Heart right ventricle (tissue), 16 donors: ENCODE measurements around the gene UBE3B. TPM values are rescaled to one million over a fixed set of nuclear protein-coding genes. Genes with fewer than 3 reads are reported as not detected.
"Not testable (repeated sequence)": the region's sequence is repeated elsewhere in the genome, so short reads cannot be mapped to it uniquely, and the experiment has no call there.

Source experiments
- ATAC-seq, 8 donors: fragments of 200-7000 bp; cut with Tn5 transposase; one replicate each; pipeline ENCODE4 v1.9.1; 2020; ENCODE audit warnings: mild to moderate bottlenecking in 8 of 8, moderate library complexity in 8 of 8, moderate number of reproducible peaks in 1 of 8
- DNase-seq, 2 donors: peaks; one replicate each; pipeline ENCODE4 v3.0.0-alpha.2; 2020
- H3K27ac ChIP-seq, 10 donors: fragments of 200-600 bp; sonication (generic) in 2 of 10; one replicate each; pipeline versions ENCODE4 v1.5.0 to v1.8.0; 2020 to 2022; ENCODE audit warnings: mild to moderate bottlenecking in 3 of 10
- H3K27me3 ChIP-seq, 7 donors: fragments of 200-600 bp; one replicate each; pipeline ENCODE4 v1.8.0; 2021 to 2022; ENCODE audit warnings: mild to moderate bottlenecking in 2 of 7
- H3K36me3 ChIP-seq, 9 donors: fragments of 200-600 bp; sonication (generic) in 1 of 9; one replicate each; pipeline versions ENCODE4 v1.5.0 to v1.8.0; 2020 to 2022; ENCODE audit warnings: mild to moderate bottlenecking in 2 of 9
- H3K4me1 ChIP-seq, 9 donors: fragments of 200-600 bp; sonication (generic) in 1 of 9; one replicate each; pipeline versions ENCODE4 v1.5.0 to v1.8.0; 2020 to 2022; ENCODE audit warnings: mild to moderate bottlenecking in 4 of 9
- H3K4me3 ChIP-seq, 10 donors: fragments of 200-600 bp; sonication (generic) in 2 of 10; one replicate each; pipeline versions ENCODE4 v1.5.0 to v1.8.0; 2020 to 2022; ENCODE audit warnings: mild to moderate bottlenecking in 7 of 10, moderate library complexity in 2 of 10
- H3K9me3 ChIP-seq, 11 donors: fragments of 200-600 bp in 10 of 11; sonication (generic) in 2 of 11; one replicate each; pipeline versions ENCODE4 v1.5.0 to v1.8.0; 2013 to 2022; ENCODE audit warnings: mild to moderate bottlenecking in 2 of 11, control low read depth in 1 of 11, moderate library complexity in 1 of 11
- WGBS, 2 donors: extraction: QIAGEN DNeasy Blood & Tissue Kit; methylation state at CpG; one replicate each; pipeline ENCODE4 v1.1.7; 2013; ENCODE audit warnings: inconsistent platforms in 1 of 2; 5-methylcytosine and 5-hydroxymethylcytosine counted together
- intact Hi-C, 10 donors: fragments of 100-400 bp; cut with DNase I; formaldehyde crosslinking; loops; one replicate each; pipeline versions ENCODE4 v1.11.1 to v1.14.2; 2022
- polyA plus RNA-seq, 2 donors: library from polyadenylated mRNA; stranded (reverse); fragments of 200-250 nt; gene quantifications; one replicate each; pipeline ENCODE4 v1.2.3, GENCODE V29; 2013
- total RNA-seq, 10 donors: library from RNA; stranded (reverse); fragmentation: NEBNext Ultra II Directional in 3 of 10; extraction: Animal tissue kit (Norgen Biotek cat#: 25700) in 3 of 10; gene quantifications; one replicate each; pipeline versions ENCODE4 v1.2.1 to v1.2.4, GENCODE V29; 2021 to 2023
- TF ChIP-seq, protein P1 (sequence below), 9 donors: fragments of 200-600 bp; sonication (generic) in 2 of 9; IDR thresholded peaks; one replicate each; pipeline versions ENCODE4 v1.5.0 to v1.8.0; 2021 to 2022; ENCODE audit warnings: antibody characterized with exemption in 9 of 9, mild to moderate bottlenecking in 5 of 9, moderate library complexity in 1 of 9
- donor health status: Arrhythmogenic right ventricular cardiomyopathy.
- donor health status: ischemic (EF 13 %, LVEDD 7.1; RV severe dilation, severe dysfunction).
- donor health status: healthy with polysubstance abuse.
- donor health status: DM: no; HTN: yes; CAD: no.
- donor health status: DM: no; HTN: no; CAD: no.
- donor health status: ischemic (EF 25% LVEDD 6.9; RV normal size, moderate dysfunction).
- donor health status: ischemic (EF 25% LVEDD 5.7; RV mildly dilated, moderate dysfunction).
- donor health status: healthy.
- donor health status: DM: yes; HTN: yes; CAD: no.
- donor health status: Ischemic cardiomyopathy.
- donor health status: ischemic (EF 35%, LVEDD 5.7; RV mildly dilated, moderate dysfunction).
- donor health status: nonischemic (EF 11% LVEDD 7.7; RV severe dilation, severe dysfunction).
- donor health status: DM: yes; HTN: yes; CAD: no.
- donor health status: PGD.
- donor health status: ischemic (EF 29% LVEDD 5.4; RV normal size, mild dysfunction).
- donor health status: nonischemic (EF 23%, LVEDD 6.1; RV moderate dilation, normal function).

The UBE3B gene
- total and polyA plus RNA-seq, 12 donors = 13.7 to 58.8 (median 55.5) TPM

DNA sequence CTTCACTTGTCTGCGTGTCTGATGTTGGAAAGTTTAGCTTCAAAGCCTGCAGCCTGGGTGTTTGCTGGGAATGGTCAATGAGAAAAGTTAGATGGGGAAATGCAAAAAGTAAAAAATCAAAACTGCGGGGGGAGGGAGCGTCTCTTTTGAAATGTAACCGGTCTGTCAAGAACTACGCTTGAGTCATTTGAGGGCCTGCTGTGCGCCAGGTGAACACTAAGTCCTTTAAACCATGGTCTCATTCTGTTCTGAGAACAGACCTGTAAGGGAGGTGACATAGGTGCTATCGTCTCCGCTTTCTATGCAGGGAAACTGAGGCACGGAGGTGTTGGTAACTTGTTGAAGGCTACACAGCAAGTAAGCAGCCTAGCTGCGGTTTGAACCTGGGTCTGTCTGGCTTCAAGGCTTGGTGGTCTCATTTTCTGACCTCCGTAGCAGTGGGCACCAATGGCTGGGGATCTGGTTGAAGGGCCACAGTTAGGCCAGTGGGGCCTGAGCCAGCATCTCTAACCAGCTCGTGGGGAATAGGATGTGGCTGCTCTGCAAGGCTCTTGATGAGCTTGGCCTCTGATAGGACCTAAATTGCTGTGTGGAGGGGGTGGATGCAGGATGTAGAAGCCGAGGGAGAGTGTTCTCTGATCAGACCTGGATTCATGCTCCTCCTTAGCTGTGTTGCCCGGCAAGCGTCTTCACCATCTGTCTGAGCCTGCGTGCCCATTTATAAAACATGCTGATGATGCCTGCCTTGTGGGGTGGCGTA lies 41.8 kb upstream of the UBE3B start:
- H3K36me3 ChIP-seq = peaks cover 0 to 7% (median 0%) of the 10 kb centered on the region in 9 donors
- 80 to 81% methylated on average over 17 of the region's 17 CpGs for WGBS, 2 donors

DNA sequence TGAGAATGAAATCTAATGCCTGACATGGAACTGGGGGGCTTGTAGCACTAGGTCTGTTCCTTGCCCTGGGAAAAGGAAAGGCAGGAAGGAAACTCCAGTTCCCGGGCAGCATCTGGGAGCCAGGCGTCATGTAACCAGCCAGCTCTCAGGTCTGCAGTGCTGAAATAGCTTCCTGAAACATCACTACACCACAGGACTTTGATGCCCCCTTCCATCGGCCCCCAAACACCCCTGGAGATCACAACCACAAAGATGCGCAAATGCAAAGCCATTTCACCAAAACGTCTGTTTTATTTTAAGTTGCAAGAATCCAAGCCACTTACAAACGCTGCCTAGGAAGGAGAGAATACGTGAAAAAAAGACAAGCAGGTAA lies 41.3 kb upstream of the UBE3B start:
- Histone ChIP-seq H3K27me3 (no peaks in the 10 kb centered on the region), H3K36me3 (peaks cover 0 to 7% (median 0%) of the 10 kb centered on the region in 9 donors), H3K27ac (peak overlapping the region in 3 of 10 donors; percentile 20 to 32 (median 29)), H3K4me3 (no peak overlapping the region), H3K9me3 (no peaks in the 10 kb centered on the region), H3K4me1 (peaks cover 0 to 34% (median 12%) of the 10 kb centered on the region in 9 donors)
- no peak for DNase-seq
- intact Hi-C loops = loop anchor here in 3 of 10 donors (5.0 to 10.0 kb wide), 3 partner anchors 41 to 339 kb away; partner anchors contain the start of genes KCTD10 (in 1 of the 3) and UBE3B (in 1 of the 3)
- no peak for ATAC-seq
- TF ChIP-seq, protein P1, sequence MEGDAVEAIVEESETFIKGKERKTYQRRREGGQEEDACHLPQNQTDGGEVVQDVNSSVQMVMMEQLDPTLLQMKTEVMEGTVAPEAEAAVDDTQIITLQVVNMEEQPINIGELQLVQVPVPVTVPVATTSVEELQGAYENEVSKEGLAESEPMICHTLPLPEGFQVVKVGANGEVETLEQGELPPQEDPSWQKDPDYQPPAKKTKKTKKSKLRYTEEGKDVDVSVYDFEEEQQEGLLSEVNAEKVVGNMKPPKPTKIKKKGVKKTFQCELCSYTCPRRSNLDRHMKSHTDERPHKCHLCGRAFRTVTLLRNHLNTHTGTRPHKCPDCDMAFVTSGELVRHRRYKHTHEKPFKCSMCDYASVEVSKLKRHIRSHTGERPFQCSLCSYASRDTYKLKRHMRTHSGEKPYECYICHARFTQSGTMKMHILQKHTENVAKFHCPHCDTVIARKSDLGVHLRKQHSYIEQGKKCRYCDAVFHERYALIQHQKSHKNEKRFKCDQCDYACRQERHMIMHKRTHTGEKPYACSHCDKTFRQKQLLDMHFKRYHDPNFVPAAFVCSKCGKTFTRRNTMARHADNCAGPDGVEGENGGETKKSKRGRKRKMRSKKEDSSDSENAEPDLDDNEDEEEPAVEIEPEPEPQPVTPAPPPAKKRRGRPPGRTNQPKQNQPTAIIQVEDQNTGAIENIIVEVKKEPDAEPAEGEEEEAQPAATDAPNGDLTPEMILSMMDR (IDR thresholded peaks at IDR 0.05) = no peak
- WGBS, 2 donors = 58 to 67% methylated on average over 7 of the region's 7 CpGs

More for the DNA sequence above, 41.8 kb upstream of the UBE3B start:
- TF ChIP-seq, protein P1 (IDR thresholded peaks at IDR 0.05) = no peak
- H3K9me3 ChIP-seq = no peaks in the 10 kb centered on the region
- intact Hi-C loops = loop anchor here in 3 of 10 donors (5.0 to 10.0 kb wide), 3 partner anchors 42 to 339 kb away; partner anchors contain the start of genes KCTD10 (in 1 of the 3) and UBE3B (in 1 of the 3)
- H3K27ac ChIP-seq = peak overlapping the region in 3 of 10 donors; percentile 20 to 32 (median 29)
- no peak for DNase-seq
- peaks cover 0 to 29% (median 12%) of the 10 kb centered on the region in 9 donors for H3K4me1 ChIP-seq
- no peaks in the 10 kb centered on the region for H3K27me3 ChIP-seq
- no peak for ATAC-seq
- H3K4me3 ChIP-seq = no peak overlapping the region

DNA sequence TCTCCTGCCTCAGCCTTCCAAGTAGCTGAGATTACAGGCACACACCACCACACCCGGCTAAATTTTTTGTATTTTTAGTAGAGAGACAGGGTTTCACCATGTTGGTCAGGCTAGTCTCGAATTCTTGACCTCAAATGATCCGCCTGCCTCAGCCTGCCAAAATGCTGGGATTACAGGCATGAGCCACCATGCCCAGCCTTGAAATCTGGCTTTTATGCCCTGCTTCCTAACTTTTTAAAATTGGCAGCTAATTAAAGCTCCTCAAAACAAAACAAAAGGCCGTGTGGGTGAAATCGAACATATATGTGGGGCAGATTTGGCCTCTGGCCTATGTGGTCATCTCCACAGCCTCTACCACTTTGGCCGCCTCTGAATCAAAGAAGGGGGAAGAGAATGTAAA lies 38.3 kb upstream of the UBE3B start:
- no peaks in the 10 kb centered on the region for H3K27me3 ChIP-seq
- ATAC-seq (no peak), DNase-seq (no peak)
- H3K27ac ChIP-seq = no peak overlapping the region
- peaks cover 0 to 26% (median 8%) of the 10 kb centered on the region in 9 donors for H3K4me1 ChIP-seq
- H3K4me3 ChIP-seq = no peak overlapping the region
- WGBS, 2 donors = 90 to 93% methylated on average over 6 of the region's 6 CpGs
- H3K36me3 ChIP-seq = peaks cover 0 to 14% (median 0%) of the 10 kb centered on the region in 9 donors
- no peaks in the 10 kb centered on the region for H3K9me3 ChIP-seq
- TF ChIP-seq, protein P1 (IDR thresholded peaks at IDR 0.05) = no peak
- intact Hi-C loops = loop anchor here in 3 of 10 donors (5.0 to 10.0 kb wide), 3 partner anchors 38 to 336 kb away; partner anchors contain the start of genes KCTD10 (in 1 of the 3) and UBE3B (in 1 of the 3)

DNA sequence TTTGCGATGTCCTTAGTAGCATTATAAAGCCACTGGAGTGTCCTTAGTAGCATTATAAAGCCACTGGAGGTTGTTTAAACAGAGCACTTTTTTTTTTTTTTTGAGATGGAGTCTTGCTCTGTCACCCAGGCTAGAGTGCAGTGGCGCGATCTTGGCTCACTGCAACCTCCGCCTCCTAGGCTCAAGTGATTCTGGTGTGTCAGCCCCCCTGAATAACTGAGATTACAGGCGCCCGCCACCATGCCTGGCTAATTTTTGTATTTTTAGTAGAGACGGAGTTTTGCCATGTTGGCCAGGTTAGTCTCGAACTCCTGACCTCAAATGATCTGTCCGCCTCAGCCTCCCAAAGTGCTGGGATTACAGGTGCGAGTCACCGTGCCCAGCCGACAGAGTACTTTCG lies 37.5 kb upstream of the UBE3B start:
- H3K4me3 ChIP-seq, H3K9me3 ChIP-seq, ATAC-seq, H3K27ac ChIP-seq, H3K27me3 ChIP-seq, DNase-seq: not testable (repeated sequence)
- WGBS, 2 donors = 93 to 94% methylated on average over 13 of the region's 13 CpGs
- Histone ChIP-seq H3K4me1 (peaks cover 3 to 33% (median 11%) of the 10 kb centered on the region in 9 donors), H3K36me3 (peaks cover 0 to 22% (median 0%) of the 10 kb centered on the region in 9 donors)
- intact Hi-C loops = loop anchor here in 3 of 10 donors (5.0 to 10.0 kb wide), 3 partner anchors 37 to 335 kb away; partner anchors contain the start of genes KCTD10 (in 1 of the 3) and UBE3B (in 1 of the 3)
